NCI-H82 treated with DMSO at 0.1 percent for 48 hours (cell line): ENCODE results near the gene INPP5K.
A peak's percentile ranks its signal among the peaks of the same experiment; 100 is the strongest.
"Not testable (repeated sequence)": the region's sequence is repeated elsewhere in the genome, so short reads cannot be mapped to it uniquely, and the experiment has no call there.

ENCODE experiments used
- DNase-seq: peaks from one replicate; lab custom pipeline; 2025; ENCODE audit not compliant: unreplicated experiment; lab: John Stamatoyannopoulos, UW

The INPP5K gene

DNA sequence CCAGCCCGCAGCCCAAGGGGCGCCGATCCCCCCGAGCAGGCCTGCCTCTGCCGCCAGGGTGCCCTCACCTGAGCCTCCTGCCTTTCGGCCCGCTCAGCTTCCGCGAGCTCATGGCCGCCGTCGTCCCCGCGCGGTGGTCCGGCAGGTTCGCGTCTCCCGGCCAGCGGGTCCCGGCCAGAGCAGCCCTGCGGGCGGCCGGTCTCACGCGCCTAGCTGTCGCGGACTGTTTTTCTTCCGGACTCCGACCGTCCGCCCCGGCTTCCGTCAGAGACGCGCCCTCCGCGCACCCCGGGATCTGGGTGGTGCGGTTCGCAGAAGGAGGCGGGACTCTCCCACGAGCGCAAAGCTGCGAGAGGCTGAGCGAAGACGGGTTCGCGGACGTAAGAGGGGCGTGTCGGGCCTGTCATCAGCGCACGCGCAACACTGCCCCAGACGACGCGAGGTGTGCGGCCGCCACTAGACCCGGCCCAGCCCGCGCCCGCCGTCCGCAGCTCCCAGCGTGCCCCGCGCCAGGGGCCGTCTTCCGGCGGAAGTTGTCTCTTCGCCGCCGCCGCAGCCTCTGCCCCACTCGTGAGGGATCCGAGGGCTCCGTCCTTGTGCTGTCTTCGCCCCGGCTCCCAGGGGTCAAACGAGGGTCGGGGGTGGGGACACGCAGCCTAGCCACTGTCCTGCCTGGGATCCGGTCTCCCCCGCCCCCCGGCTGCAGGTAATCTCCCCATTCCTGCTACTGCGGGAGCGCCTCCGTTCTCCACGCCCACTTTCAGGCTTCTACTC is at the start of gene INPP5K:
INPP5K (minus strand) TSS at position 225 of the 774 bp plus-strand sequence; CDS start at position 112, 113 bp downstream.
- peak; percentile 92 for DNase-seq

DNA sequence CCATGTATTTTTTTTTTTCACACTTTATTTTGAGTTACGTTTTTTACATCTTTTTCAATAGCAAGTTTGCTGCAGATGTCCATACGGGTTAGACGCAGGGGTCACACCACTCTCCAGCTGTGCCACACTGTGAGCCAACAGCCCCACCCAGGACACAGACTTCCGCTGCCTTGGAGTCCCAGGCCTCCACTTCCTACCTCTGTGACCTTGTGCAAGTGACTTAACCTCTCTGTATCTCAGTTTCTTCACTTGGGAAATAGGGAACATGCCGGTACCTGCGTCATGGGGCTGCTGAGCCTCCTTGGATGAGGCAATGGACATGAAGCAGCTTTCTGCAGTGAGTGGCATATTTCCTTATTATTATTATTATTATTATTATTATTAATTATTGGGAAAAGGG is 49.5 kb upstream of the INPP5K start:
- no peak for DNase-seq

DNA sequence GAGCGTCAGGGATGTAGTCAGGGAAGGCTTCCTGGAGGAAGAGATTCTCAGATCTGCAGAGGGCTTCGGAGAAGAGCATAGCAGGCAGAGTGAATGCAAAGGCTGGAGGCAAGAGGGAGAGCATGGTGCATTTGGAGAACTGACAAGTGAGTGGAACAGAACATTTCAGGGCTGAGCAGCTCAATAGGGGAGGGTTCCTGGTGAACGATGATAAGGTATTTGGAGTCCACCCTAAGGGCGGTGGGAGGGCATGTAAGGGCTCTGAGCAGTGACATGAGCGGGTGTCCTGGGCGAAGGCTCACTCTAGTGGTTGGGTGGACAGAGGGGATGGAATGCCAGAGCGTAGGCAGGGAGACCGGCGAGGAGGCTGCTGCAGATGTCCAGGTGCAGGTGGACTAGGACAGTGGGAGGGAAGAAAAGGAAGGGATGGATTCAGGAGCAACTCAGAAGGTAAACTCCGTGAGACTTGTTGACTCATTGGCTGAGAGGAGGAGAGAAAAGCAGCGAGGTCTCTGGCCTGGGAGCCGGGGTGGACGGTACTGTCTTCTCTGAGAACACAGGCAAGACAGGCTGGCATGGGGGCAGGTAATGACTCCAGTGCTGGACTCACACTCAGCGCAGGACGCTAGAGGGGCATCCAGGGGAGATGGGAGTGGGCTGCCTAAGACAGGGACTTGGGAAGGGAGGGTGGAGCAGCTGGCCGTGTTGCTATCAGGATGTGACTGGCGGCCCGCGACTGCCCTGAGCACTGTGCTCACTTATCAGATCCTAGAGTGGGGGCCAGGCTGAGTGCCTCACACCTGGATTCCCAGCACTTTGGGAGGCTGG is 47.6 kb upstream of the INPP5K start:
- DNase-seq, result no peak

DNA sequence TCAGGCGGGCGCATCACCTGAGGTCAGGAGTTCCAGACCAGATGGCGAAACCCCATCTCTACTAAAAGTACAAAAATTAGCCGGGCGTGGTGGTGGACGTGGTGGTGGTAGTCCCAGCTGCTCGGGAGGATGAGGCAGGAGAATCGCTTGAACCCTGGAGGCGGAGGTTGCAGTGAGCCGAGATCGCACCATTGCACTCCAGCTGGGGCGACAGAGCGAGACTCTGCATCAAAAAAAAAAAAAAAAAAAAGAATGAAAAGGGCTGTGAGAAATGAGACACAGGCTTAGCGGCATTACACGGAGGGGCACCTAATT is 47.0 kb upstream of the INPP5K start:
- not testable (repeated sequence) for DNase-seq

DNA sequence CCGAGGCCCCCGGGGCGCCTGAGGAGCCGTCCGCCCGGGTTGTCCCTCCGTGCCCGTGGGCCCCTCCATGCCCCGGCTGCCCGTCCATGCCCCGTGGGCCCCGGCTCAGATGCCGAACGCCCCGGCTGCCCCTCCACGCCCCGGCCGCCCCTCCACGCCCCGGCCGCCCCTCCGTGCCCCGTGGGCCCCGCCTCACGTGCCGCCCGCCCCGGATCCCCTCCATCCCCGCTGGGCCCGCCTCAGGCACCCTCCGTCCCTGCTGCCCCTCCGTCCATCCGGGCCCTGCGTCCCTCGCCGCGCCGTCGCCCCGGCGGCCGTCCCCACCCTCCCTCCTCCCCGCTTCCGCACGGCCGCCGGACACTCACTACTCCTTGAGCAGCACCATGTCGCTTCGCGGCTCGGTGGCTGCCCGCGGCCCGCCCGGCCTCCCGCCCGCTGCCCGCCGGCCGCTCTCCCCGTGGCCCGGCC is 45.8 kb upstream of the INPP5K start:
- DNase-seq, result no peak

DNA sequence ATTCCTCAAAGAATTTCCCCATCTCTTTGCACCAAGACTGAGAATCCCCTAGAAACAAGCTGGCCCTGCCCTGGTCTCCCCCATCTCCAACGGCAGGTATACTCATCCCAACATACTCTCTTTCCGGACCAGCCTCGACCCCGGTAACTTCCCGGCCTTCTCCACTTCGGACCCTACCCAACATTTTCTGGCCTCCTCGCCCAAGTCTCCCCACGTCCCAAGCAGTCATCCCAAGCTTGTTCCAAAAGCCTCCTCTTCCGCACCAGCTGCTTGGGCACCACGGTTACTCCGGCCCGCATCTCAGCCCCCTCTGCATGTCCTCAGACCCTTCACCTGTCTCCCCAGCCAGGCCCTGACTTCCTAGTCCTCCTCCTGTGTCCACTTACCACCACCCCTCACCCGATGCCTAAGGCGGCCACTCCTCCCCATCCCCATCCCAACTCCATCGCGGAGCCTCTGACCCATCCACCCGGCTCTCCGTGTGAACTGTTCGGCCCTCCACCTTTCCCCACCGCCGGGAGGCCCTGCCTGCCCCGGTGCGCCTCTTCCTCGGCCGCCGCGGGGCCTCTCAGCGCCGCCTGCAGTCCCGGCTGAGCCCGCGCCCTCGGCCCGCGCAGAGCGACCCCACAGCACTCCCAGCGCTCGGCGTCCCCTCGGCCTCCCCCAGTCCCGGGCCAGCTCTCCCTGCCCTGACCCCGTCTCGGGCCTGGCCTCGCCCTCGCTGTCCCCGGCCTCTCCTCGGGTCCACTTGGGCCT is 45.2 kb upstream of the INPP5K start:
- DNase-seq, result no peak

DNA sequence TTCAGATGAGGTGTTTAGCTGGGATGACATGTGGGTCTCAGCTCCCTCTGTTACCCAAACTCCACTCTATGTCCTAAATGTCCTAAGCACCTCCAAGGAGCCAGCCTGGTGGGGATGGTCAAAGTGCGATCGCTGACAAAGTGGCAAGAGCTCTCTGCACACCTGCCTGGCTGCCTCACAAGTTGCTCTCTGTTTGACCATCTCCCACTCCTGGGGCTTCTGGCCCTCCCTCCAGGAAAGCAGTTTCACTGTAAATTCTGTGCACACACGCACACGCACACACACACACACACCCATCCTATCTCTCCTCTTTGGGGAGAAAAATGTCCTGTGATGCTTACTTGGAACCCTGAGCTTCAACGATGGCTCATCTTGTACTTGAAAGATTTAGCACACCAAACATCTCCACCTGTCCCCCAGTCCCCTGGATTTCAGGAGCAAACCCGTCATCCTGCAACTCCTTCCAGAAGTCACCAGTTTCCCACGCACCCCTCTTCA is 44.5 kb upstream of the INPP5K start:
- DNase-seq, result no peak

DNA sequence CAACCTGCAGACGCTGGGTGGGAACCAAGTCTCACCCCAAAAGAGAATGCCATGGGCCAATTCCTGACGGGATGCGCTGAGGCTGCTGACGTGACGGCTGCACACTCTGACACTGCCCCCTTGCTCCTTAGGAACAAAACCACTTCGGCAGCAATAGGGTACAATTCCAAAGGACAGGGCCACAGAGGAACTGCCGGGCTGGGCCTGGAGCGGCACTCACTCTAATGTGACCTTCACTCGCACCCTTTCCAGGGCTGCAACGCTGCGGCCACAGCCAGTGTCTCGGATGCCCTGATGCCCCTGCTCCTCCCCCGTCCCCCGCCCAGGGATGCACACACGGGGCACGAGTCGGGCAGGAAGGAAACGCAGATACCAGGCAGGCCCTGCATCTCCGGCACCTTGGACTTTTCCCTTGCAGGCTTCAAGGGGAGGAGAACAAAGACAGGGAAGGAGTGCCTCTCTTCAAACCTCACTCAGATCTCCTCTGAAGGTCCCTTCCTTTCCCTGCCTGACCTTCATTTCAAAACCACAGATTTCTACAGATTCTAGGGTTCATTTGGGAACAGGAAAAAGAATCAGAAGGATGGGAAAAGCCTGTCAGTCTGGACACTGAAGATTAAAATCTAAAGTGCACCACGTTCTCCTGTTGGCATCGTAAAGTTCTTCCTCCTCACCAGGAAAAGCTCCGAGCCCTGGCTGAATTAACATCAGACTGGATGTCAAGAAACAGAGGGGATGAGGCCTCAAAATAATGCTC is 43.9 kb upstream of the INPP5K start:
- no peak for DNase-seq

DNA sequence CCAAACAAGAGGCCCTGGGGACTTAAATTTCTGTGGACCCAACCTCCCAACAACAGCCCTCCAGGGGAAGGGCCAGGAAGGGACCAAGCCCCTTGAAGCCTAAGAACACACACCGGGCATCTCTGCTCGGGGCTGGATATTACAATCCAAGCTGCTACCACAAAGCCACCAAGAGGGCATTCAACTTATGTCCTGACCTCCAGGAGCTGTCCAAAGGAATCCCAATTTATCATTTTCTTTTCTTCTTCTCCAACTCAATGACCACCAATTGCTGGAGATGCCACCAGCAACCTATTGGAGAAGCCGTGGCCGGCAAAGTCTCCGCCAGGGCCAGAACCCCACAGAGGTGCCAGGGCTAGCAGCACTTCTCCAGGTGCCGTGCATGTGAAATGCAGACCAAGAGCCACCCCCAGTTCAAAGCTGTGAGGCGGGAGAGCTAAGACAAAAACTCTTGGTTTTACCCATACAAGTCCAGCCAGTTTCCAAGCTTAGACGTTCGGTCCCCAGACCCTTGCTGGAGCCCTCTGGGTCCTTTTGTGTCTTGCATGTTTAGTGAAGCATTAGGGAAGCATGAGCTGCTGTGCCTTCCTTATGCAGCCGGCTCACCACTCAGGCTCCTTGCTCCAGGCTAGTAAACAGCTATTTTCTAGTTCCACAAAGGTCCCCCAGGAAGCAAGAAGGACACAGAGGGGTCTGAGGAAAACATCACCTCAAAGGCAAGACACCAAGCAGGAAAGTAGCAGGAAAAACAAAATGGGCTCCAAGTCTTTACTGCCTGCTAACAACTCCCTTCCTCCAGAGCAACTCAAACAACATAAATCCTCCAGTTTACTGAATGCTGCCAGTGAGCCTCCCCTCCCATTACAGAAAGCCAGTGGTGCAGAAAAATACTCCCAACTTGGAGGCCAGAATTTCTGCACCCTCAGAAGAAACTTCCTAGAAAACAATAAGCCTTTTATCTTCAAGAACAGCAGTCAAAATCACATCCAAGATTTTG is 42.9 kb upstream of the INPP5K start:
- DNase-seq, result no peak

DNA sequence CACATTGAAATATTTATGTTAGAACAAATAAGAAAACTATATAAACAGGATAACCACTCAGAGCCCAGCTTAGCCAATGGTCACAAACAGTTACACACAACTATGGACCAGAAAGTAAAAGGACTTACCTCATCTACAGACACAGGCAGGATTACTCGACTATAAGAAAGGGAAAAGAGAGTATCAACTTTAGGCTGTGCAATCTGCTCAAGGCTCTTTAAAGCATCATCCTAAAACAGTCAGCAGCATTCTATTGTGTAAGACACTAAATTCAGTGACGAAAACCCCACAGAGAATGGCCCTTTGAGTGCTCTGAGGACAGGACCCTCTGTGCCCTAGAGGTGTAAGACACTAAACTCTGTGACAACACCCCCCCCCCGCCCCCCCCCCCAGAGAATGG is 42.0 kb upstream of the INPP5K start:
- no peak for DNase-seq

DNA sequence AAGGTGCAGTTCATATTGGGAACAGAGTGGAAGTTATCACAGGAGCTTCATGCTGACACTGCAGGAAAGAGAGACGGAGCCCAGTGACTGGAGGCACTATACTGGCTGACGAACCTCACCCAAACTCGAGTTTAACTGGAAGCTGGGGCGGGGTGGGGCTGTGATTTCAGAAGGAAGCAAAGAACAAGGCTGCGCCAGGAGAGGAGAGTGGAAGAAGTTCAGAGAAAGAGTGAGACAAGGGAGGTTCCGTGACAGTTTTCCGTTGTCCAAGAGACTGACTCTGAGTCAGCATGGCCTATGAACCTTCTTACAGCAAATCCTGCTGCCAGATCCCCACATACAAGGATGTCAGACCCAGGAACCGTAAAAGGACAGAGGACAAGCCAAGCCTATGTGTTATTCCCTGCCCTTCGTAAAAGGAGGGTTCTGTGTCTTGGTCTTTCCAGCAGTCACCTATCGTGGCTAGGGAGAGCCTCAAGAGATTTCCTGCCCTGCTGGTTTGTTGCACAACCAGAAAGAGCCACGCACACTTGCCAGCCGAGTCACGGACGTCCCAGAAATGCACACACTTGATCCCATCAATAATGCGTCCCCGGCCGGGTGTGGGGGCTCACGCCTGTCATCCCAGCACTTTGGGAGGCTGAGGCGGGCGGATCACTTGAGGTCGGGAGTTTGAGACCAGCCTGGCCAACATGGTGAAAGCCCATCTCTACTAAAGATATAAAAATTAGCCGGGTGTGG is 41.1 kb upstream of the INPP5K start:
- DNase-seq, result no peak

DNA sequence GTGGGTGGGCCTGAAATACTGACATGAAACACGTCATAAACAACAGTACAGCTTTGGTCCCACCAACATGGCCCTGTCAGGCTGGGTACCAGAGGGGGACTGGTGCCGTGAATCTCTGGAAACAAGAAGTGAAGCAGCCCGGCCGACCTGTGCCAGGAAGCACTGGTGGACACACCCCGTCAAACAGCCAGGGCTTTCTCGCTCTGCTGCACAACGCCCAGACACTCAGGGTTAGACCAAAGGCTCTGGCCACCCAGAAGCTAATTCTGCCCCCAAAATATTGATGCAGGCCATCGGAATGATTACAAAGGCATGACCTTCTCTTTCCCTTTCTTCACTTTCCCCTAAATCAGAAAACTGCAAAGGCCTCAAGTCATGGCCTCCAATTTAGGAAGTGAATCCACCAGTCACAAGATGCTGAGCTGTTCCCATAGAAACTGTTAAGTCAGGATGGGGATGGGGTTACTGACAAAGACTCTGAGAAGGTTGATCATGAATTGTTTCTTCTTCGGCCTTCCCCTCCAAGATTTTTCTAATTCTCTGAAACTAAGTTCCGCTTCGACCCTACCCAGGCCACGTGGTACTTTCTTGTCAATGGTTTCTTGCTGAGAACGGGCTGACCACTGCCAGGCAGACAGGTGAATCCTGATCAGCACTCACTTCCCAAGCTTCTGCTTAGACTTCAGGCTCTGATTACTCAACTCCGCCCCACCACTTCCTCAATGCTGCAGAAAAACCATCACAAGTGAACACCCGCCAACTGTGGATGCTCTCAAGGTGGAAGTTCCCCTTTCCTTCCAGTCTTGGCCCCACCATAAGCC is 39.4 kb upstream of the INPP5K start:
- DNase-seq, result no peak

DNA sequence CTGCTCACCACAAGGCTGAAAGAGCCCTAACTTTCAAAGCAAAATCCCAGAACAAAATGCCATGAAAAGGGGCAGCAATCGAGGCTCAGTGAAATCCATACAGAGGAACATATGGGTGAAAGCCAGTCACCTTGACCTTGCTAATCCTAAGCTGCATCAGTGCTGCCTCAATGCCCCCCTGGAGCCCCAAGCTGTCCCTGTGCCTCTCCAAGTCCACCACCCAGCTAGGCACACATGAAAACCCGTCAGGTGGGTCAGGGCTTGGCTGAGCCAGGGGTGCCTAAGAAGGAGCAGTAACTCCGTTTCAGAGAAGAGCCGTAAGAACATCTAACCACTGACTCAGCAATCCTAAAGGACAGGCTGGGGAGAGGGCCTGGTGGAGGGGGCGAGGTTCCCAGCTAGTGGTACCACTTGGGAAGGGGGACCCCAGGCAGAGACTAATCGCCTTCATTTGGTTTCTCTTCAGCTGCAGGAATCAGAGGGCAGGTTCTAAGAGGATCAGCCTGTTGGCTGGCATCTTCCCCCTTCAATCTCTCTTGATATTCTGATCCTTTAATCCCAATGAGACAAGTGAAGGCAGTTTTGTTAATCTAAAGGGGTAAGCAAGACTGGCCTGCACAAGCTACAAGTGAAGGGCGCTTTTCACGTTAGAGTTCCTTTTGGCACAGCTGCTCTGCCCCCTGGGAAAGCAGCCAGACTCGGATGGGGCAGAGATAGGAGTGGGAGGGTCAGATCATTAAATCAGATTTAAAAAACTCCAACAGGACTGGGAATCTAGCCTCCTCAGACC is 38.5 kb upstream of the INPP5K start:
- peak; percentile 98 for DNase-seq

DNA sequence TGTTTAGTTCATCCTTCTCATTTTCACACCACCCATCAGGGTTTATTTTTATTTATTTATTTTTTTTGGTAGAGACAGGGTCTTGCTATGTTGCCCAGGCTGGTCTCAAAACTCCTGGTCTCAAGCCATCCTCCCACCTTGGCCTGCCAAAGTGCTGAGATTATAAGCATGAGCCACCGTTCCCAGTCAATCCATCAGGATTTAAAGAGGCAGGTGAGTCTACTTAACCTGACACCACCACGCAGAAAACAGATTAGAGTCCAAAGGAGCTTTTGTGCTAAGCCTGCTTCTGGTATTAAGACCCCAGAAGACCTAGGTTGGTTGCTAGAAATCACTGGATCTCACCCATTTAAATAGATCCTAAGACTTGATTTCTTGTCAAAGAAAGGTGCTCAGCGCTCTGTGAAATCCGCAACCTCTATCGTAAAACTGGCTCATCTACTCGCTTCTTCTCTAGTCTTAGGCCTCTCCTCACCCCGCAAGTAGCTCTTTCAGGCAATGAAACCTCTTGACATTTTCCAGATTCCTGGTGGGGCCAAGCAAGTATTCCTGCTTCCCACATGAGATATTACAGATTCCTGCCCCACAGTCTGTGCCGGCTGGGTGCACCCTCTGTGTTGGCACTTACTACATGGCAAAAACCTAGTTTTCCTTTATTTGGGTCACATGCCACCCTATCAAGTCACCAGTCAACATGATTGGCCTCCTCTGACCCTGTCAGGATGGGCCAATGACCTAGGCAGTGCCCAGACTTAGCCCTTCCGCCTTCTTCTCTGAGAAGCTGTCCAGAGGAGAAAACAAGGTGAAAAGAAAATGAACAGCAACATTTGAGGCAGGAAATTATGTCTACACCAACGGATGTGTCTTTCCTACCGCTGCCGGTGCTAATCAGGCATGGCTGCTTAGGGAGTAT is 37.2 kb upstream of the INPP5K start:
- DNase-seq, result peak; percentile 97

DNA sequence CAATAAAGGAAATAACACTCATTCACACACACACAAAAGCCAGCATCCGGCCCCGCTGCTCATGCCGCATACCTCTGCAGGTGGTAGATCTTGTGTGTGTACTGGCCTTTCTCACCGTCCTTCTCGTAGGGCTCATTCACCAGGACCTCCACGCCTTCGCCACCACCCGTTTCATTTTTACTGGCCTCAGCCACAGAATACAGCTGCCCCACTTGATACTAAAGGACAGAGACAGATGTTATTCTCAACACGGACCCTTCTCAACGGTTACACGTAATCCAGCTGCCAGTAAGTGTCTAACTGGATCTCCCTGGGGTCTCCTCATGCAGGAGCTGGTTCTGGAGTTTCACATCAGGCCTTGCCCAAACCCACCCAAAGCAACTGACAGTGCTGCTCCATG is 36.5 kb upstream of the INPP5K start:
- DNase-seq, result peak; percentile 51

DNA sequence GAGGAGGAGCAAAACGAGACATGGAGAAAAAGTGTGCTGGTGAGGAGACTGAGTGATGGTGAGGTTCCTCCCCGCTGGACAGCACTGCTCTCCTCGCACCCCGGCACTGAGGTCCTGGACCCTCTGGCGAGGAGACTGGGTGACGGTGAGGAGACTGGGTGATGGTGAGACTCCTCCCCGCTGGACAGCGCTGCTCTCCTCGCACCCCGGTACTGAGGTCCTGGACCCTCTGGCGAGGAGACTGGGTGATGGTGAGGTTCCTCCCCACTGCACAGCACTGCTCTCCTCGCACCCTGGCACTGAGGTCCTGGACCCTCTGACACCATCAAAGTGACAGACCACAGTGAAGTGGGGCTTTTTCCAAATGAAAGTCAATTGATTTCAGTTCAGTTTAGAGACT is 35.3 kb upstream of the INPP5K start:
- DNase-seq, result no peak
